A673 (cell line): Measurements from ENCODE around the gene SLC12A3. TPM values are rescaled to one million over a fixed set of nuclear protein-coding genes. Genes with fewer than 3 reads are reported as not detected.
"Not testable (repeated sequence)": the region's sequence is repeated elsewhere in the genome, so short reads cannot be mapped to it uniquely, and the experiment has no call there.

Source experiments
- BruUV-seq: library from RNA; stranded (reverse); fragments of 400-500 nt; replicated peaks from 2 replicates; lab custom pipeline; 2021; lab: Mats Ljungman, UMichigan
- CTCF ChIA-PET: fragments of 300-600 bp; sonication (Branson Sonifier 250); formaldehyde crosslinking; loops from one replicate; lab custom pipeline; 2022; ENCODE audit warnings: antibody characterized with exemption; lab: Charles Lee
- POLR2A ChIA-PET: fragments of 300-600 bp; sonication (Branson Sonifier 250); formaldehyde crosslinking; loops from one replicate; lab custom pipeline; 2022; ENCODE audit warnings: antibody characterized with exemption; ENCODE audit not compliant: low non-redundant PET; lab: Charles Lee
- DNase-seq: peaks from one replicate; pipeline ENCODE4 v3.0.0-alpha.2; 2015; ENCODE audit warnings: low spot score
- H3K27ac ChIP-seq: fragments of 200-600 bp; sonication (generic); 2 replicates; pipeline ENCODE4 v1.5.1; 2016; ENCODE audit warnings: mixed run types, low read depth, mild to moderate bottlenecking, mixed read lengths, antibody characterized with exemption, low read length; ENCODE audit not compliant: poor library complexity, severe bottlenecking
- H3K27me3 ChIP-seq: fragments of 200-600 bp; sonication (generic); replicated peaks from 2 replicates; pipeline ENCODE4 v1.6.1; 2017; ENCODE audit warnings: mixed run types, low read depth, mild to moderate bottlenecking, mixed read lengths, antibody characterized with exemption, low read length; ENCODE audit not compliant: insufficient read depth, poor library complexity
- H3K36me3 ChIP-seq: fragments of 200-600 bp; sonication (generic); 2 replicates; pipeline ENCODE4 v1.6.1; 2016; ENCODE audit warnings: mixed run types, mild to moderate bottlenecking, mixed read lengths, antibody characterized with exemption, low read length; ENCODE audit not compliant: insufficient read depth, poor library complexity, severe bottlenecking
- H3K4me1 ChIP-seq: fragments of 200-600 bp; sonication (generic); 2 replicates; pipeline ENCODE4 v1.6.1; 2017; ENCODE audit warnings: mixed run types, mild to moderate bottlenecking, mixed read lengths, antibody characterized with exemption, low read length; ENCODE audit not compliant: insufficient read depth, poor library complexity, severe bottlenecking
- H3K4me3 ChIP-seq: fragments of 200-600 bp; sonication (generic); 2 replicates; pipeline ENCODE4 v1.5.1; 2016; ENCODE audit warnings: low read depth, mixed run types, mild to moderate bottlenecking, mixed read lengths, low read length; ENCODE audit not compliant: poor library complexity, severe bottlenecking
- H3K9me3 ChIP-seq: fragments of 200-600 bp; sonication (generic); 2 replicates; pipeline ENCODE4 v1.6.1; 2016; ENCODE audit warnings: mixed run types, low read depth, mild to moderate bottlenecking, mixed read lengths, antibody characterized with exemption, low read length; ENCODE audit not compliant: poor library complexity, severe bottlenecking
- EZH2 ChIP-seq: fragments of 200-600 bp; sonication (generic); IDR thresholded peaks from 2 replicates; pipeline ENCODE4 v1.6.1; 2017; ENCODE audit warnings: borderline replicate concordance, low read depth, mild to moderate bottlenecking, mixed read lengths, antibody characterized with exemption, low read length; ENCODE audit not compliant: poor library complexity, severe bottlenecking
- intact Hi-C: fragments of 100-400 bp; cut with micrococcal nuclease; formaldehyde crosslinking; loops from one replicate; pipeline ENCODE4 v1.10.0; 2022; ENCODE audit not compliant: unreplicated experiment
- total RNA-seq: library from RNA; stranded (reverse); gene quantifications from 2 replicates; pipeline ENCODE4 v1.2.3, GENCODE V29; 2021
- TF ChIP-seq, protein P1 (sequence below): fragments of 300-800, 200-600 bp; sonication (generic); conservative IDR thresholded peaks from 2 replicates; pipeline ENCODE4 v1.5.1; 2017; ENCODE audit warnings: low read depth, mild to moderate bottlenecking, antibody characterized with exemption, low read length, moderate library complexity, mixed read lengths

Gene SLC12A3
- total RNA-seq, 1 experiment from 2014 or later, result not detected

DNA sequence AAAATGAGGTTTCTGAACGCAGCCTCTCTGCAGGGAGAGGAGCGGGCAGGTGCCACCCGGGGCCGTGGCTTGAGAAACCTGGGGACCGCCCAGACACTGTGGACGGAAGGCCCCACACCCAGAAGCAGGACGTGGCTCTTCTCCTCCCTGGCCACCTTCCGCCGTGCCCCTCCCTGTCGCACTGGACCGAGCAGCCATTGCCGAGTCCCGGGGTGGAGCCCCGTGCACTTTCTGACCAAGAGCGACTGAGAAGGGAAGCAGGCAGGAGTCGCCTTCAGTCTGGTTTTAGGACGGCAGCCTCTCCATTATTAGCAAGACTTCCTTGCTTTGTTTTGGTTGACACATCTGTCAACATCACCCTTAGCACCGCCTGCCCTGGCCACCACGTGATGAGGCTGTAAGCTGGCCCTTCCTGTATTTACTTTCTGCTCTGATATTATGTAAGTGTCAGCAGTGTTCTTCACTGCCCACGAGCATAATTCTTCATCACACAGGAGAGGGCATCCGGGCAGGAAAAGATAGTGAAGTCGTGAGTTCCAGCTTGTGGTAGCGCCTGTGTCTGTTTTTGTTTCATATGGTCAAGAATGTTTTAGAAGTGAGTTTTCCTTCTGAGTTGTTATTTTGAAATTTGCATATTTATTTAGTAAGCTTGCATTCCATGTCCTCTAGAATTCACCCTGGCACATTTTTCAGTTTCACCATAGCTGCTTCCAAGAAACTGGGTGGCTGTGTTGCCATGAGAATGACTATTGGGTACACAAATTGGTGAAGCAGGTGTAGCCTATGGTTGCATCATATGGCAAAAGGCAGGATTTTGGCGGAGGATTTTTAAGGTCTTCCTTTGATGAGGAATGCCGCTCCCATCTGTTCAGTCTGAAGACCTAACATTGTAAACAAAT lies 68.0 kb downstream of the SLC12A3 start:
- Histone ChIP-seq H3K9me3 (no peaks in the 10 kb centered on the region), H3K27ac (peak overlapping the region; percentile 96), H3K27me3 (no peaks in the 10 kb centered on the region), H3K4me3 (peak overlapping the region; percentile 94), H3K4me1 (peaks cover 31% of the 10 kb centered on the region), H3K36me3 (peaks cover 41% of the 10 kb centered on the region)
- ChIA-PET POLR2A (no interaction called here), CTCF (interaction anchor here (0.6 kb wide), 1 partner anchor 22 kb away, joined by 5 read pairs; no protein-coding TSS in a partner anchor)
- intact Hi-C loops, result no loop called here
- no peak for TF ChIP-seq EZH2
- TF ChIP-seq, protein P1, sequence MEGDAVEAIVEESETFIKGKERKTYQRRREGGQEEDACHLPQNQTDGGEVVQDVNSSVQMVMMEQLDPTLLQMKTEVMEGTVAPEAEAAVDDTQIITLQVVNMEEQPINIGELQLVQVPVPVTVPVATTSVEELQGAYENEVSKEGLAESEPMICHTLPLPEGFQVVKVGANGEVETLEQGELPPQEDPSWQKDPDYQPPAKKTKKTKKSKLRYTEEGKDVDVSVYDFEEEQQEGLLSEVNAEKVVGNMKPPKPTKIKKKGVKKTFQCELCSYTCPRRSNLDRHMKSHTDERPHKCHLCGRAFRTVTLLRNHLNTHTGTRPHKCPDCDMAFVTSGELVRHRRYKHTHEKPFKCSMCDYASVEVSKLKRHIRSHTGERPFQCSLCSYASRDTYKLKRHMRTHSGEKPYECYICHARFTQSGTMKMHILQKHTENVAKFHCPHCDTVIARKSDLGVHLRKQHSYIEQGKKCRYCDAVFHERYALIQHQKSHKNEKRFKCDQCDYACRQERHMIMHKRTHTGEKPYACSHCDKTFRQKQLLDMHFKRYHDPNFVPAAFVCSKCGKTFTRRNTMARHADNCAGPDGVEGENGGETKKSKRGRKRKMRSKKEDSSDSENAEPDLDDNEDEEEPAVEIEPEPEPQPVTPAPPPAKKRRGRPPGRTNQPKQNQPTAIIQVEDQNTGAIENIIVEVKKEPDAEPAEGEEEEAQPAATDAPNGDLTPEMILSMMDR, result no peak
- no TSS peak for BruUV-seq
- DNase-seq, result peak; percentile 63

- intact Hi-C loops, result no loop called here
- TF ChIP-seq, protein P1, result no peak
- TF ChIP-seq EZH2, result no peak
- H3K9me3 ChIP-seq, result no peaks in the 10 kb centered on the region
- H3K4me3 ChIP-seq, result peak overlapping the region; percentile 94
- H3K27me3 ChIP-seq, result no peaks in the 10 kb centered on the region
- no peak for DNase-seq
- TSS peak; percentile 23 for BruUV-seq
- POLR2A ChIA-PET, result interaction anchor here (0.6 to 0.7 kb wide), 3 partner anchors 18 to 159 kb away, joined by 3 to 27 read pairs (median 20); no protein-coding TSS in a partner anchor
- peaks cover 51% of the 10 kb centered on the region for H3K36me3 ChIP-seq
- H3K4me1 ChIP-seq, result peaks cover 33% of the 10 kb centered on the region
- peak overlapping the region; percentile 96 for H3K27ac ChIP-seq
- CTCF ChIA-PET, result no interaction called here
Observed at GRCh38 chr16:56933828-56934598, 69.0 kb downstream of the SLC12A3 start.

DNA sequence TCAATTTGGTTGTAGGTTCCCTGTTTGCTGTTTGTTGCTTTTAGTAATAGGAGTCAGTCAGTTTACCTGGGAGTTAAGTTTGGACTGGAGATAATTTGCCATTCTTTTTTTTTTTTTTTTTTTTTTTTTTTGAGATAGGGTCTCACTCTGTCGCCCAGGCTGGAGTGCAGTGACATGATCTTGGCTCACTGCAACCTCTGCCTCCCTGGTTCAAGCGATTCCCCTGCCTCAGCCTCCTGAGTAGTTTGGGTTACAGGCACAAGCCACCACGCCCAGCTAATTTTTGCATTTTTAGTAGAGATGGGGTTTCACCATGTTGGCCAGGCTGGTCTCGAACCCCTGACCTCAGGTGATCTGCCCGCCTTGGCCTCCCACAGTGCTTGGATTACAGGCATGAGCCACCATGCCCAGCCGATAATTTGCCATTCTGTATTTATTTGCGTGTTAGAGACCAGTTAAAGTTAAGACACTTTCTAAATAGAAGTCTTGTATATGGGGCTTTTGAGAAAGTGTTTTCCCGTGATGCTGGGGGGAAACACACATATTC lies 69.7 kb downstream of the SLC12A3 start:
- BruUV-seq, intact Hi-C loops, H3K27me3 ChIP-seq, CTCF ChIA-PET, H3K9me3 ChIP-seq, DNase-seq: not testable (repeated sequence)
- Histone ChIP-seq H3K4me3 (peak overlapping the region; percentile 94), H3K36me3 (peaks cover 58% of the 10 kb centered on the region), H3K27ac (peak overlapping the region; percentile 79), H3K4me1 (peaks cover 33% of the 10 kb centered on the region)
- POLR2A ChIA-PET, result interaction anchor here (0.6 to 0.7 kb wide), 4 partner anchors 17 to 247 kb away, joined by 3 to 27 read pairs (median 13); no protein-coding TSS in a partner anchor
